ENCODE measurements around the gene HSPB9.
A peak's percentile ranks its signal among the peaks of the same experiment; 100 is the strongest.

The HSPB9 gene

GRCh38 chr17:42107124-42107523 is 15.5 kb upstream of the HSPB9 start:
- ChIA-PET POLR2A (interaction anchor here (0.8 kb wide), 1 partner anchor 141 kb away, joined by 3 read pairs; no protein-coding TSS in a partner anchor), CTCF (interaction anchor here (0.7 to 25.6 kb wide), 6 partner anchors 10 to 144 kb away, joined by 3 to 451 read pairs (median 5); partner anchors contain the start of genes DNAJC7 and NKIRAS2)

GRCh38 chr17:42107597-42108576 is 14.7 kb upstream of the HSPB9 start:
- CTCF ChIA-PET: interaction anchor here (0.9 to 25.6 kb wide), 8 partner anchors 9 to 145 kb away, joined by 3 to 451 read pairs (median 5); partner anchors contain the start of genes DNAJC7 and NKIRAS2

More at GRCh38 chr17:42107124-42107523, 15.5 kb upstream of the HSPB9 start:
- TF ChIP-seq CTCF (IDR thresholded peaks at IDR 0.05; ENCODE audit: insufficient read depth, low read length, missing control alignments): no peak
- DNase-seq (ENCODE audit: low read depth, low spot score): no peak
- H3K4me3 ChIP-seq (ENCODE audit: low read depth, low read length): no peak overlapping the region

GRCh38 chr17:42109086-42109485 is 13.5 kb upstream of the HSPB9 start:
- H3K4me3 ChIP-seq (ENCODE audit: low read depth, low read length): no peak overlapping the region
- TF ChIP-seq CTCF (IDR thresholded peaks at IDR 0.05; ENCODE audit: insufficient read depth, low read length, missing control alignments): no peak
- ChIA-PET CTCF (interaction anchor here (1.3 to 25.6 kb wide), 4 partner anchors 41 to 146 kb away, joined by 3 to 451 read pairs (median 68); partner anchors contain the start of genes CNP, DNAJC7 and NKIRAS2), POLR2A (no interaction called here)
- no peak for DNase-seq (ENCODE audit: low read depth, low spot score)

More at GRCh38 chr17:42107597-42108576, 14.7 kb upstream of the HSPB9 start:
- no peak for TF ChIP-seq CTCF (IDR thresholded peaks at IDR 0.05; ENCODE audit: insufficient read depth, low read length, missing control alignments)
- DNase-seq (ENCODE audit: low read depth, low spot score): no peak
- POLR2A ChIA-PET: interaction anchor here (0.7 kb wide), 1 partner anchor 740 kb away, joined by 3 read pairs; no protein-coding TSS in a partner anchor
- H3K4me3 ChIP-seq (ENCODE audit: low read depth, low read length): peak overlapping the region; percentile 52

GRCh38 chr17:42110301-42111264 is 12.0 kb upstream of the HSPB9 start:
- POLR2A ChIA-PET: interaction anchor here (1.7 kb wide), 1 partner anchor 83 kb away, joined by 4 read pairs; no protein-coding TSS in a partner anchor
- H3K4me3 ChIP-seq (ENCODE audit: low read depth, low read length): no peak overlapping the region
- TF ChIP-seq CTCF (IDR thresholded peaks at IDR 0.05; ENCODE audit: insufficient read depth, low read length, missing control alignments): no peak
- CTCF ChIA-PET: interaction anchor here (0.7 to 25.6 kb wide), 8 partner anchors 8 to 417 kb away, joined by 3 to 451 read pairs (median 14); partner anchors contain the start of genes CNP, DNAJC7, KAT2A and NKIRAS2
- DNase-seq (ENCODE audit: low read depth, low spot score): no peak

- ChIA-PET CTCF (interaction anchor here (1.4 to 25.6 kb wide), 6 partner anchors 9 to 416 kb away, joined by 3 to 451 read pairs (median 37); partner anchors contain the start of genes CNP, DNAJC7, KAT2A and NKIRAS2), POLR2A (interaction anchor here (1.5 to 1.7 kb wide), 2 partner anchors 84 to 94 kb away, joined by 4 read pairs; partner anchors contain the start of gene DNAJC7)
- no peak for DNase-seq (ENCODE audit: low read depth, low spot score)
- no peak for TF ChIP-seq CTCF (IDR thresholded peaks at IDR 0.05; ENCODE audit: insufficient read depth, low read length, missing control alignments)
- no peak overlapping the region for H3K4me3 ChIP-seq (ENCODE audit: low read depth, low read length)
Observed at GRCh38 chr17:42111265-42111636, 11.4 kb upstream of the HSPB9 start.

All from AG04449 (cell line).